B cell (primary cell): ENCODE results near the gene CAV2. TPM values are rescaled to one million over a fixed set of nuclear protein-coding genes. Genes with fewer than 3 reads are reported as not detected.

ENCODE experiments used
- ATAC-seq: fragments of 200-7000 bp; cut with Tn5 transposase; one replicate; pipeline ENCODE4 v1.10.0; 2021; ENCODE audit warnings: low read depth, mild to moderate bottlenecking, moderate number of reproducible peaks, moderate library complexity
- CTCF ChIA-PET: fragments of 350-600 bp; sonication (Branson Sonifier 250); formaldehyde crosslinking; loops from one replicate; lab custom pipeline; 2021; ENCODE audit warnings: antibody characterized with exemption, inconsistent platforms; lab: Charles Lee
- POLR2A ChIA-PET: fragments of 350-600 bp; sonication (Branson Sonifier 250); formaldehyde crosslinking; loops from one replicate; lab custom pipeline; 2021; ENCODE audit warnings: antibody characterized with exemption; lab: Charles Lee
- DNase-seq: peaks from one replicate; pipeline ENCODE4 v3.0.0; 2013
- H2AFZ ChIP-seq: 2 replicates; pipeline ENCODE4 v1.6.1; 2012; ENCODE audit warnings: mild to moderate bottlenecking, low read depth, low read length; ENCODE audit not compliant: insufficient read depth, poor library complexity, severe bottlenecking
- H3K27ac ChIP-seq, 2 donors: 1 replicate in 1 of 2; 2 replicates in 1 of 2; pipeline ENCODE4 v1.5.1; 2012 to 2013; ENCODE audit warnings: low read length in 2 of 2, mild to moderate bottlenecking in 2 of 2, moderate library complexity in 1 of 2
- H3K27me3 ChIP-seq, 4 experiments: fragments of 200-600 bp in 1 of 4; sonication (generic) in 1 of 4; replicated peaks in 1 of 4; 1 replicate in 2 of 4; 2 replicates in 2 of 4; pipeline versions ENCODE4 v1.6.1 to v1.7.0; 2013 to 2016; ENCODE audit warnings: low read length in 3 of 4, mild to moderate bottlenecking in 2 of 4, mixed read lengths in 1 of 4, moderate library complexity in 1 of 4; ENCODE audit not compliant: insufficient read depth in 4 of 4, control insufficient read depth in 3 of 4; ENCODE audit errors: control extremely low read depth in 1 of 4
- H3K36me3 ChIP-seq, 2 experiments: replicated peaks in 1 of 2; 1 replicate in 1 of 2; 2 replicates in 1 of 2; pipeline versions ENCODE4 v1.6.1 to v1.7.1; 2013; ENCODE audit warnings: low read length in 1 of 2; ENCODE audit not compliant: insufficient read depth in 2 of 2, control insufficient read depth in 1 of 2; ENCODE audit errors: control extremely low read depth in 1 of 2, extremely low read depth in 1 of 2
- H3K4me1 ChIP-seq, 2 donors: fragments of 200-600 bp in 1 of 2; sonication (generic) in 1 of 2; 1 replicate in 1 of 2; 2 replicates in 1 of 2; pipeline versions ENCODE4 v1.5.1 to v1.6.1; 2013 to 2017; ENCODE audit warnings: low read length in 2 of 2; ENCODE audit not compliant: control insufficient read depth in 2 of 2, insufficient read depth in 2 of 2
- H3K4me2 ChIP-seq: replicated peaks from 2 replicates; pipeline ENCODE3; 2012; ENCODE audit warnings: mild to moderate bottlenecking, low read depth, low read length; ENCODE audit not compliant: poor library complexity, severe bottlenecking
- H3K4me3 ChIP-seq, 5 experiments: fragments of 200-600 bp in 1 of 5; sonication (generic) in 1 of 5; 1 replicate in 3 of 5; 2 replicates in 2 of 5; pipeline versions ENCODE4 v1.5.1 to v1.7.0; 2011 to 2016; ENCODE audit warnings: low read length in 4 of 5, mild to moderate bottlenecking in 4 of 5, low read depth in 2 of 5, control low read depth in 1 of 5, moderate library complexity in 1 of 5; ENCODE audit not compliant: insufficient read depth in 1 of 5; ENCODE audit errors: control extremely low read depth in 1 of 5, extremely low read depth in 1 of 5
- H3K79me2 ChIP-seq: fragments of 200-600 bp; sonication (generic); one replicate; pipeline ENCODE4 v1.6.0; 2016; ENCODE audit warnings: low read length; ENCODE audit not compliant: control insufficient read depth, insufficient read depth
- H3K9ac ChIP-seq: fragments of 200-600 bp; sonication (generic); 2 replicates; pipeline ENCODE4 v1.6.1; 2017; ENCODE audit warnings: mild to moderate bottlenecking, low read length, moderate library complexity
- H3K9me3 ChIP-seq, 3 donors: one replicate each; pipeline versions ENCODE4 v1.6.1 to v1.7.1; 2013; ENCODE audit warnings: low read length in 2 of 3; ENCODE audit not compliant: control insufficient read depth in 2 of 3, insufficient read depth in 1 of 3; ENCODE audit errors: control extremely low read depth in 1 of 3
- H4K20me1 ChIP-seq: 2 replicates; pipeline ENCODE4 v1.6.0; 2012; ENCODE audit warnings: mild to moderate bottlenecking, low read length; ENCODE audit not compliant: insufficient read depth, control insufficient read depth, poor library complexity, severe bottlenecking
- H3K27ac Mint-ChIP-seq: one replicate; pipeline ENCODE4 v1.8.0; 2021; ENCODE audit warnings: mixed read lengths
- H3K27me3 Mint-ChIP-seq: one replicate; pipeline ENCODE4 v1.8.0; 2021; ENCODE audit warnings: mixed read lengths
- H3K4me1 Mint-ChIP-seq: one replicate; pipeline ENCODE4 v1.8.0; 2021; ENCODE audit warnings: mixed read lengths
- H3K4me3 Mint-ChIP-seq: one replicate; pipeline ENCODE4 v1.8.0; 2021; ENCODE audit warnings: mixed read lengths
- H3K9me3 Mint-ChIP-seq: one replicate; pipeline ENCODE4 v1.8.0; 2022; ENCODE audit warnings: mixed read lengths; ENCODE audit not compliant: insufficient read depth
- EZH2 ChIP-seq: IDR thresholded peaks from 2 replicates; pipeline ENCODE4 v1.6.1; 2012; ENCODE audit warnings: borderline replicate concordance, low read depth, mild to moderate bottlenecking, moderate library complexity, low read length; ENCODE audit not compliant: insufficient read depth, poor library complexity, severe bottlenecking
- WGBS: methylation state at CpG from one replicate; pipeline ENCODE4 v1.1.5; 2013; ENCODE audit warnings: missing lambda C conversion rate; ENCODE audit not compliant: insufficient coverage; 5-methylcytosine and 5-hydroxymethylcytosine counted together
- intact Hi-C: fragments of 100-400 bp; cut with micrococcal nuclease; formaldehyde crosslinking; loops from one replicate; pipeline ENCODE4 v1.10.0; 2022
- polyA plus RNA-seq: library from polyadenylated mRNA; depleted of rRNA; stranded (reverse); fragments of >200 nt; gene quantifications from 2 replicates; pipeline ENCODE4 v1.2.3, GENCODE V29; 2012
- total RNA-seq, 2 donors: library from RNA; stranded (reverse); fragments of 120-200 nt in 1 of 2; gene quantifications; 1 replicate in 1 of 2; 2 replicates in 1 of 2; pipeline versions ENCODE4 v1.2.3 to v1.2.4, GENCODE V29; 2013 to 2022
- TF ChIP-seq, protein P1 (sequence below): fragments of 200-600 bp; IDR thresholded peaks from one replicate; pipeline ENCODE4 v1.8.0; 2022; ENCODE audit warnings: antibody characterized with exemption, mild to moderate bottlenecking

Gene CAV2
- total and polyA plus RNA-seq, 2 donors (not counting 1 experiment from before 2014, with no cell fraction given) = not detected

DNA sequence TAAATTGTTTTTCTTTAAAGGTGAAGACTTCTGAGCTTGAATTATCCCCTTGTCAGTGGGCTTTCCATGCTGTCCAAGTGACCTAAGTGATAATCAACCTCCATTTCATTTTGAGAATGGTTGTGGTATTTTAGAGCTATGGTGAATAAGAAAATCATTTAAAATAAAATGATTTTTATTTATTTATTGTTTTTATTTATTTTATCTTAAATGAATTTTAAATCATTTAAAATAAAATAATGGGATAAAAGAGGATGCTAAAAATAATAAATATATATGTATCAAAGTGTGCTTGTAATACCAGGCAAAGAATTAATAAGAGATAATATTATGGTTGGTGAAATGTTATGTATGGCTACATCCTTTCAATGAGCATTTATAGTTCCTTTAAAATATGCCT is 49.8 kb downstream of the CAV2 start:
- Mint-ChIP-seq H3K4me1 (peaks cover 6% of the 10 kb centered on the region), H3K27ac (no peak overlapping the region), H3K9me3 (no peaks in the 10 kb centered on the region), H3K27me3 (peaks cover 16% of the 10 kb centered on the region), H3K4me3 (no peak overlapping the region)
- no peak overlapping the region for H3K4me3 ChIP-seq
- DNase-seq (no peak), ATAC-seq (no peak)
- ChIA-PET CTCF (no interaction called here), POLR2A (no interaction called here)
- H3K4me2 ChIP-seq = no peak overlapping the region
- no peak for TF ChIP-seq EZH2
- TF ChIP-seq, protein P1, sequence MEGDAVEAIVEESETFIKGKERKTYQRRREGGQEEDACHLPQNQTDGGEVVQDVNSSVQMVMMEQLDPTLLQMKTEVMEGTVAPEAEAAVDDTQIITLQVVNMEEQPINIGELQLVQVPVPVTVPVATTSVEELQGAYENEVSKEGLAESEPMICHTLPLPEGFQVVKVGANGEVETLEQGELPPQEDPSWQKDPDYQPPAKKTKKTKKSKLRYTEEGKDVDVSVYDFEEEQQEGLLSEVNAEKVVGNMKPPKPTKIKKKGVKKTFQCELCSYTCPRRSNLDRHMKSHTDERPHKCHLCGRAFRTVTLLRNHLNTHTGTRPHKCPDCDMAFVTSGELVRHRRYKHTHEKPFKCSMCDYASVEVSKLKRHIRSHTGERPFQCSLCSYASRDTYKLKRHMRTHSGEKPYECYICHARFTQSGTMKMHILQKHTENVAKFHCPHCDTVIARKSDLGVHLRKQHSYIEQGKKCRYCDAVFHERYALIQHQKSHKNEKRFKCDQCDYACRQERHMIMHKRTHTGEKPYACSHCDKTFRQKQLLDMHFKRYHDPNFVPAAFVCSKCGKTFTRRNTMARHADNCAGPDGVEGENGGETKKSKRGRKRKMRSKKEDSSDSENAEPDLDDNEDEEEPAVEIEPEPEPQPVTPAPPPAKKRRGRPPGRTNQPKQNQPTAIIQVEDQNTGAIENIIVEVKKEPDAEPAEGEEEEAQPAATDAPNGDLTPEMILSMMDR = no peak
- no peak overlapping the region for H3K9ac ChIP-seq
- peaks cover 0 to 2% (median 0%) of the 10 kb centered on the region in 4 experiments for H3K27me3 ChIP-seq
- no peaks in the 10 kb centered on the region for H3K79me2 ChIP-seq
- no peak overlapping the region for H3K27ac ChIP-seq
- H4K20me1 ChIP-seq = no peaks in the 10 kb centered on the region
- H2AFZ ChIP-seq = no peak overlapping the region
- intact Hi-C loops = no loop called here
- H3K9me3 ChIP-seq = no peaks in the 10 kb centered on the region
- peaks cover 6 to 7% of the 10 kb centered on the region in 2 donors for H3K4me1 ChIP-seq
- no peaks in the 10 kb centered on the region for H3K36me3 ChIP-seq

DNA sequence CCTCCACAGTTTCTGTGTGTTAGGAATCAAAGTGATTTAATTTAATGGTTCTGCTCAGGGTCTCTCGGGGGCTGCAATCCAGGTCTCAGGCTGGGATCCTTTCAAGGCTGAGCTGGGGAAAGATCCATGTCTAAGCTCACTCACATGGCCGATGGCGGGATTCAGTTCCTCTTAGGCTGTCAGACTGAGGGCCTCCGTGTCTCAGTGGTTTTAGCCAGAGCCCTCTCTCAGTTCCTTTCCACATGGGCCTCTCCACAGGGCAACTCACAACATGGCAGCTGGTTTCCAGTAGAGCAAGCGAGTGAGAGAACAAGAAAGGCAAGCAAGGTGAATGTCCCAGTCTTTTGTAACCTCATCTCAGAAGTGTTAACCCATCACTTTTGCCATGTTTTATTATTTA is 52.2 kb downstream of the CAV2 start:
- Mint-ChIP-seq H3K9me3 (no peaks in the 10 kb centered on the region), H3K27me3 (peaks cover 19% of the 10 kb centered on the region), H3K4me1 (peaks cover 6% of the 10 kb centered on the region), H3K4me3 (no peak overlapping the region), H3K27ac (no peak overlapping the region)
- Histone ChIP-seq H3K27me3 (peaks cover 0 to 3% (median 1%) of the 10 kb centered on the region in 4 experiments), H4K20me1 (no peaks in the 10 kb centered on the region), H3K4me1 (peaks cover 6 to 7% of the 10 kb centered on the region in 2 donors), H3K9me3 (no peaks in the 10 kb centered on the region), H3K9ac (no peak overlapping the region), H3K4me3 (no peak overlapping the region), H3K27ac (no peak overlapping the region), H3K4me2 (no peak overlapping the region), H3K36me3 (no peaks in the 10 kb centered on the region), H2AFZ (no peak overlapping the region), H3K79me2 (no peaks in the 10 kb centered on the region)
- intact Hi-C loops = no loop called here
- POLR2A ChIA-PET = no interaction called here
- CTCF ChIA-PET = interaction anchor here (1.1 to 2.0 kb wide), 2 partner anchors 25 to 292 kb away, joined by 3 to 8 read pairs; no protein-coding TSS in a partner anchor
- WGBS = 75% methylated on average over 4 of the region's 5 CpGs
- ATAC-seq (no peak), DNase-seq (no peak)
- TF ChIP-seq EZH2 = no peak
- TF ChIP-seq, protein P1 = no peak
